HG02852 (cell line): Measurements from ENCODE around the gene UPK1B.

Source experiments
- ATAC-seq: cut with Tn5 transposase; IDR thresholded peaks from one replicate; pipeline ENCODE4 v1.9.1; 2021; ENCODE audit warnings: mild to moderate bottlenecking, moderate library complexity; ENCODE audit not compliant: unreplicated experiment

Gene UPK1B

DNA sequence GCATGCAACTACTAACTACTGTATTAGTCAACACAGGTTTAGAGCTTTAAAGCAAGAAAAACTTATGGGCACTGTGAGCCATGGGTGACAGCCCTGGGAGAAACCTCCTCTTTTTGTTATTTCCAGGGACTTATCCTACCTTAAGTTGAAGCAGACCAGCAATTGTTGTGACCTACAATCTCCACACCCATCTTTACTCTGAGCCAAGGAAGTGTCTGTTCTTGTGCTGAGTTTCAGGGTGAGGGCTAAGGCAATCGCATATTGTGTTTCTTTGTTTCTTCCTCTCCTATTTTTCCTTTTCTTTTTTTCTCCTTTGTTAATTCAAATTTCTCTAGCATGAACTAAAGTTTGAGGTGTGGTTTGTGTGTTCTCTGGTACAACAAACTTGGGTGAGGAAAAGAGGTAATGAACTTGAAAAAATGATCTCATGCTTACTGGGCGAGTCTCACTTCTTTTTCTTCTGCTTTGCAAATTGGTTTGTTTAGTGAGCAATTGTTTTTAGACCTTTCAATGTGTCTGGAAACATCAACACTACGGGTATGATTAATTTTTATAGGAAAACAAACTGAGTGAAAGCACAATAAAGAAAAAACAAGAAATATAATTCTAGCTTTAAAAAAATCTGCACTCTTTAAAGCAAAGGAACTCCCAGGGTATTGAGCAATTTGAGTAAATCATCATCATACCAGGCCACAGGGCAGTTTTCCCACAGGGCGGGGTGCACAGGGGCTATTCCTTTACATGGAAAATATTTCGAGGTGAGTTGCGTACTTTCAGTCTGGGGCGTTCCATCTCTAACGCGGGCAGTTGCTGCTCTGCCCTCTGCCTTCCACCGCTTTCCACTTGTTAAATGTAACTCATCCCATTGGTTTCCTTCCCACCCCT is 2.7 kb downstream of the UPK1B start:
- no peak for ATAC-seq

DNA sequence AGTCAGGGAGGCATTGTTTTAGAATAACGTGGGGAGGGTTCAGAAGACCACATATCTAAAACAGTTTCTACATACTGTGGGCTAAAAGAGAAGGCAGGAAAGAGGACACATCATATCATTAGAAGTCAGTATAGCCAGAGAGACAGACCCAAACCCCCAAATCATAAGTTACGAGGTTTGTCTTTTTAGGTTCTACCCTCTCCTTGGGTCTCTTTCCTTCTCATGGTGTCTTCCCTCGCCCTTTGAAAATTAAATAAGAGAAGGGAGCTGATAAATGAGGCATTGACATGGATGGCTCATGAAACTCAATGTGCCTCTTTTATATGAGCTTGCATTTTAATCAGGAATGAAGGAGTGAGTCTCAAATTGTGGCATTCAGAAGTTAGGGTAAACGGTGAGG is 3.4 kb downstream of the UPK1B start:
- ATAC-seq = no peak

DNA sequence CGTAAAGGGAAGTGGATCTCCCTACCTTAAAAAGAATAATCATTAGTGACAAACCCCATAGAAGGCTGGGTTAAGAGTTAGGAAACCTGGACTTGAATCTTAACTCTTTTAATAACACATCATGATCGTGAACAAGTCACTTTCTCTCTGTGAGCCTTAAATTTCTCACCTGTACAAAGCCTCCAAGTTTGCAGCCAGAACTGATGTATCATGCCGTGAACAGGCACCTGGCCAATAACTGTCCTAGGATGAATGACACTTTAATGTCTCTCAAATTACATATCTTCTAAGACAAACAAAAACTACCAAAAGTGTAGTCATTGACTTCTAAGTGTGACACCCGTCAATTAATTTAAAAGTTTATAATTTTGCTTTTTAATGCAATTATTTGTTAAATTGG is 3.9 kb downstream of the UPK1B start:
- no peak for ATAC-seq

DNA sequence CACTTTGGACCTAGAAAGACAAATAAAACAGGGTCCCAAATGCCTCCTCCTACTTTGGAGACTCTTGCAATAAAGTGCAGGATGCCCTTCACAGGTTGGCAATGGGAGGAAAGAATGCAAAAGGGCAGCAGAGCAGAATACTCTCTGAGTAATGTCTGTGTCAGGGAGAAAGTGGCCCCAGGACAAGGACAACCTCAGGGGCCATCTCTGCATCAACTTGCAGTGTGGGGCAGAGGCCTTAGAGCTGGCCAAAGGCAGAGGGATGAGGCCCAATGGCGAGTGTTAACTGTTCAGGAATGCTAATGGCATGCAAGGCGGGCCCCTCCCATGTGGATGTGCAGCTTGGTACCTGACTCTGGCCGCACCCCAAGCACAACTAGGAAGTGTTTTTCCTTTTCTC is 8.4 kb downstream of the UPK1B start:
- no peak for ATAC-seq

DNA sequence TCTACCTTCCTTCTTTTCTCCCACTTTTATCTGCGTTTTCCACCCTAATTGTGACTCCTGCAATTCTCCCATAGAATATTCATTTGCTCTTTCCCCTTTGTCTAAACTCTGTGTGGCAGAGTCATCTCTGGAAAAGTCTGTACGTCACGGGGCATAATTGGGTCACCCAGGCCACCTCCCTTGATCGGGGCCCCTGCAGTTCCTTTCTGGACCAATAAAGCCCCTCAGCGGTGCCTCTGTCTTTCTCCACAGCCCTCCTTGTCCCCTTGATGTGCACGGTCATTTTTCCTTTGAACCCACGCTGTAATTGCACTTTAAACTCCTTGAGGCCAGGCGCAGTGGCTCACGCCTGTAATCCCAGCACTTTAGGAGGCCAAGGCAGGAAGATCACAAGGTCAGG is 10.7 kb downstream of the UPK1B start:
- no peak for ATAC-seq

DNA sequence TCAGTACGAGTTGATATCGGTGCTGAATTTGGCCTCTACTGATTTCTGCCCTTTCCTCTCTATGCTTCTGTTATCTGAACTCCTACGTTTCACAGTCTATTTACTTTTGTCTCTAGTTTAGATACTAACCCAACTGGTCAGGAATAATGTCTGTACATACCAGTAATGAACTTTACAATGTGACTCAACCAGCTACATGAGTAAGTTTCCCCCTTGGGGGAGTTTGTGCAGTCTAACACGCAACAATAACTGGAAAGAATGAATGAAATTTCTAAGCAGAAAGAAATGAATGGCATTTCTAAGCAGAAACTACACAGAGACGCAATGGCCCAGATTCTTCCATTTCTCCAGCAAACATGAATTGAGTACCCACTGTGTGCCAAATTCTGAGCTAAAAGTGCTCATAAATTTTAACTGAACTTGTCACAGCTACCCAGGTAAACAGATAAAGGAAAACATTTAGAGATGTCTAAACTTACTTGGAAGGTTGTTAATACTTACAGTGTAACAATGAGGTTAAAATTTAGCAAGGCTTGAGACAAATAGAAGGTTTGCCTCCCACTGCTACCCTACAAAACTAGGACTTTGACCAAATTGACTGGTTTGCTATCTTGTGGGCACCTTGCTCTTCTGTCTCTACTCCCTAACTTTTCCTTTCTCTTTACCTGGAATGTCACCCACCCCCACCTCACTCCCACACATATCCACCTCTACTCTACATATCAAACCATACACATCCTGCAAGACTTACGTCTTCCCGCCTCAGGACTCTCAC is 11.6 kb downstream of the UPK1B start:
- ATAC-seq = no peak

DNA sequence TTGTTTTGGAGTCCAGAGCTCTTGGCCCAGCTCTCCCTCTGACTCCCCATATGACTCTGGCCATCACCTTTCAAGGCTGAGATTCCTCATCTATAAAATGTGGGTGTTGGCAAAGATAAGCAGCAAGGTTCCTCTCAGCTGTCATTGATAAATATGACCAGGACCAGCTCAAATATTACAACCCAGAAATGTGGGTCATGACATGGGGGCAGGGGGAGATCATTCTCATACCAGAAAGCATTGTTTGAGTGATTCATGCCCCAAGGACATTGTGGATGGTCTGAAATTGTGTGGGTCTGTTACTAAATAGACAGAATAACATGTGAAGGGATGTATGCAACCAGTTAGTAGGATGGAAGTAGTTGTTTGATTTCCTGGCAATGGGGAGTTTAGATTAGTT is 13.9 kb downstream of the UPK1B start:
- ATAC-seq = no peak

DNA sequence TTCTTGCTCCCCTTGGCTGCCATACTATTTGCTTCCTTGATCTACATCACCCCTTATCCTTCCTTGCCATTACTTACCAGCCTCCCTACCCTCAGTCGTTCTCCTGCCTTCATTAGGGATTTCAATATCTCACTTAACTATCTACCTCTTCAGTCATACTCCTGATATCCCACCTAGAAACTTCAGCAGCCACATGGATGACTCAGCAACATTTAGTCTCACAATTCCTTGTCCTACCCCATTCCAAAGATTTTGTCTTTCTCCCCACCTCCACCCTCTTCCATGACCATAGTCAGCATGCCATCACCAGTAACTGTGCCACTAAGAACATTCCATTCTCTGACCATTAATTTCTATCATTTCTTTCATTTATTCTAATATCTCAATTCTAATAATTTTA is 18.4 kb downstream of the UPK1B start:
- ATAC-seq = no peak

DNA sequence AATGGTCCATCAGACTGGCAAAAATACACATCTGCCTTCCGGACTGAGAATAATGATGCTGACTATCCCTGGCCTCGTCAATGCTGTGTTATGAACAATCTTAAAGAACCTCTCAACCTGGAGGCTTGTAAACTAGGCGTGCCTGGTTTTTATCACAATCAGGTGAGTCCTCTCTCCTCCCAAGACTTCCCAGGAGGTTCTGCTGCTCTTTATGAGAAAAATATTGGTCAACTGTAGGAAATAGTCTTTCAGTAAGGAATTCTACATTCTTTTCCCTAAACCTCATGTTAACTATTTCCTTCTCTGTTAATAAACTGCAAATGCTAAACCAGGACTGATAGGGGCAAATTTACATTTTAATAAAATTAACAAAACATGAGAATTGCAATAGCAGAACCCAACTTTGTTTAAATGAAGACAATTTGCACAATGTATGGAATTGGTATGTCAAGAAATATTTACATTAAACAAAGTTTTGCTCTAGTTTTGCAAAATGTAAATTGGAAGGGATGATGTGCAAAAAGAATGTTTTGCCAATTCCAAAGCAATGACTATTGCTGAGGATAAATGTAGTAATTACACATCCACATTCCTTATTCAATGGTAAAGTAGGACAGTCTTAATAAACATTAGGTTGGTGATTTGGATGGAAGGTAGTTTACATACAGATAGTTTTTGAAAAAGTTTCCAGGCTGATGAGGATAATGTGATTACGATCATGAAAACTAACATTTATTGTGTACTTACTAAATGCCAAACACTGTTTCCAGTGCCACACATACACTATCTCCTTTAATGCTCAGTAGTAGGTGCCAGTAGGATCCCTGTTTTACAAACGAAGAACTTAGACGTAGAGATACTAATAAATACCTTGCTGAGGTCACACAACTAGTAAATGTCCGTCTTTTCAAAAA is 21.1 kb downstream of the UPK1B start:
- no peak for ATAC-seq

DNA sequence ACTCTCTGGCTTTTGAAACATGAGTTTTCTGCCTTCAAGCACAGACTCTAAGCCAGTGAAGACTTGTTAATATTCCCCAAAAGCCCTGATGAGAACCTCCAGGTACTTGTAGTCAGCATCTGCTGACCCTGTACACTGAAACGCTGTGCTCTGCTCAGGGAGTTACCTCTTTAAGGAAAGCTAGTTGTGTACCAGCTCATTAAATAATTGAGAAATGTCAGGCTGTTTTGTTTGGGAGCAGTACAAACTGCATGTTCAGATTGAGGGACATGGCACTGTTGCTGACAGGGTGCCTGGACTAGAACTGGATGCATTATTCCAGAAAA is 21.7 kb downstream of the UPK1B start:
- no peak for ATAC-seq

DNA sequence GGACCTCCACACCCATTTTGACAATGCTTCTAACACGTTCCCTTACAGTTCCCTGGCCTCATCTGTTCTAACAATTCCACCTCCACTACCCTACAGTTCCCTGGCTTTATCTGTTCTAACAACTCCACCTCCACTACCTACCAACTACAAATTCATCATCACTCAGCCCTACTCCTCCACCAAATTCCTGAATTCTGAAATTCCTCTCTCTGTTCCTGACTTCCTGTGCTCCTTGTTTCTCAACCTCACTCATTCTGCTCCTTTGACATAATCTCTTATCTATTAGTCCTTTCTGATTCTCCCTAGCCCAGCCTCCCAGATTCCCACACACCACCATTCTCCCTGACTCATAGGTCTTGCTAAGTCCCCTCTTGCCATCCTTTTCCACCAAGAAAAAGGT is 22.5 kb downstream of the UPK1B start:
- ATAC-seq = no peak

DNA sequence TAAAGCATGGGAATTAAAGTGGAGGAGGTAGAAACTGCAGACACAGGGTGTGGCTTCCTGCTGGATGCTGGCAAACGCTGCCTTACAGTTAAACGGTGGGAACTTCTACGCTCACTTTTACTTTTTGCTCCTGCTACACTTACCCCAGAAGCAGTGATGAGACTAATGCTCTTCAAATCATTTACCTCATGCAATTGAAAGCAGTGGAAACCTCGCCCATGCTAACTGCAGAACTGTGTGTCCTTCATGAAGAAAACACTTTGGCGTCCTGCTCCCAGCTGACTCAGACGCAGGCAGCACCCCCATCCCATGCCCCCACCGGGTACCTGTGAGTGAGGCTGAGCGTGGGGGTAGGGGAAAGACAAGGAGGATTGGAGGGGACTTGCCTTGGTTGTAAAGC is 31.8 kb downstream of the UPK1B start:
- ATAC-seq = no peak

DNA sequence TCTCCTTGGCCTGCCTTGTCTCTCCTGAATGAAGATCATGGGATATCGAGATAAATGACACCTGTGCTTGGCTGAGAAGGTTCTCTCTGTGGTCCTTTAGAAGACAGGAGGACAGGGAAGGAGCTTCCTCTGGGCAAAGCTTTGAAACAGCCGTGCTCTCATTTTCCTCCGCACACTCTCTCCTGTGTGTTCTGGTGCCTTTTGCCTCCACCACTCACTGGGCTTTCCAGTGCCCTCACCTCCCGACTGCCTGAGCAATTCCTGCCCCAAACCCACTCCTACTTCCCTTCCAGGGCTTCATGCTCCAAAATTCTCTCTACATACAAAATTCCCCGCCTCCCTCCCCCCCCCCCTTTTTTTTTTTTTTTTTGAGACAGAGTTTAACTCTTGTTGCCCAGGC is 32.3 kb downstream of the UPK1B start:
- ATAC-seq = no peak

DNA sequence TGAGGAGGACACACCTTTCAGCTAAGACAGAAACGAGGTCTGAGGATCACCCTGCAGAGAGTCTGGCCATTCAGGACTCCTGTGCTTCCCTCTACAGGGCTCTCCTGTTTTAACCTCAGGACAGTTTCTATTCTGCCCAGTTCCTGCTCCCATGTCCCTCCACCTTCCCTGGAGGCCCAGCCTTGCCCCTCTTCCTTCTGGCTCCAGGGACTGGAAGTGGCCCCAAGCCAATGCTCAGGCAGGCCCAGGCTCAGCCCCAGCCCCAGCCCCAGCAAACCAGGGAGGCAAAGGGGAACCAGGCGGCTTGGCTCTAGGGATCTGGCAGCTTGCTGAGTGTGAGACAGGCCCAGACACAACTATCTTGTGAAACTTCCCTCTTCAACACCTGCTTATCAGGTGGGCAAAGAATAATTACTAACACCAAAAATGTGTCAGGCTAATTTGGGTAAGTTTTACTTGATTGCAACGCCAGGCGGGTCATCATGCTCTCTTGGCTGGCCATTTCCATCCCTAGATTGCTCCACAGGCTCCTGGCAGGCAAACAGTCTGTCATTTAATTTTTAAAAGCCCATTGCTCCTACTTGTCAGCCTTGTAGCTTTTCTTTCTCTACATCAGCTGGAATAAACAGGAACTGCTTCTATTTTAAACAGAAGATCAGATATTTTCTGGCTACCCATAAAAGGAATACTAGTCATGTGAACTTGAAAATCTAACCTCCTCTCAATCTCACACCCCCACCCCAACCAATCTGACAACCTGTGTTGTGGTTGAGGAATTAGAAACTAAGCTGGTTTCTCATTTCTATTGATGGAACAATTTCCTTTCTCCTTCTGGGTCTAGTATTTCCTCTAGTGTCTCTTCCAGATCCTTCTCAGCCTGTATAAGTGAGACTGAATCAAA is 33.5 kb downstream of the UPK1B start:
- no peak for ATAC-seq

DNA sequence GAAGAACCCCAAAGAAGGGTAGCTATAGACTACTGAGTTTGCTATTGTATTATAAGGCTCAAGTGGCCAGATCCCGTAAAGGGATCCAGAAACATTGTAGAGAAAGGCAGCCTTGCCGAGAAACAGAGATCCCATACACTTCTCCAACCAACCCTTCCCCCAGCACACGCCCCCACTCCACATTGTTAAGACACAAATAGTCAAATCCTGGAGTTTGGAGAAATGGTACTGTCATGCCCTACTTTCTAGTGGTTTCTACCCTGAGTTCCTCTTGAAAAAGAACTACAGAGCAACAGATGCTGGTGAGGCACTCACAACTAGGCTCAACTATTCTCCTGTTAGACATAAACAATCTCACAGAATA is 34.1 kb downstream of the UPK1B start:
- no peak for ATAC-seq

DNA sequence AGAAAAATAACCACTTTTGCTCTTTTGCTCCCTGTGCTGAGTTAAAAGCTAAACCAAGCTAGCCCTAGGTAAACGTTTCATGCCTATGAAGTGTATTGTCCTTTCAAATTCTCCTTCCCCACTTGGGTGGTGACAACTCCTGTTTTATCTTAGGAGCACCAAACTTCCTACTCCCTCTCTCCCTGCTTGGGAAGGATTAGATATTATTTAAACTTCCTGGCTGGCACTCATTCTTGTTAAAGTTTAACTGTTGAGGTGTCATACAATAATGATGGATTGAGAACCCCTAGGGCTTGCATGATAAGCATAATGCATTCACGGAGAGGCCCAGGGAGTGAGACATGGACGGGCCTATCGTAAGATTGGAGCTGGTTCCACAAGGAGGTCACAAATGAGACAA is 37.8 kb downstream of the UPK1B start:
- no peak for ATAC-seq

DNA sequence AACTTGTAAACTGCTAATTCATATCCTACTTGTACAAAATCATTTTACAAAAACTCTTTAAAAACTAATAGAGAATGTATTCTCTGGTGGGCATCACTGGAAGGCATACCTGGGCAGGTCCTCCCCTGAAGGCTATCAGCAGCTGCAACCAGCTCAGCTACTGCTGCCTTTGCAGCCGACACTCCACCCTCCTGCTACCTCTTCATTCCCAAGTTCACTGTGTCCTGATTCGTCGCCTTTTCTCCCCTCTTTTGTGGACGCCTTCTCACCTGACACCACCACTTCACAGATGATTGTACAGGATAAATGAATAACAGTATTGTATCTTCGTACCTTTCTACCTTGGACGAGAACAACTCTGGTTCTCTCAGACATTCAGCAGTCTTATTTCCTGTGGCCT is 38.4 kb downstream of the UPK1B start:
- no peak for ATAC-seq

DNA sequence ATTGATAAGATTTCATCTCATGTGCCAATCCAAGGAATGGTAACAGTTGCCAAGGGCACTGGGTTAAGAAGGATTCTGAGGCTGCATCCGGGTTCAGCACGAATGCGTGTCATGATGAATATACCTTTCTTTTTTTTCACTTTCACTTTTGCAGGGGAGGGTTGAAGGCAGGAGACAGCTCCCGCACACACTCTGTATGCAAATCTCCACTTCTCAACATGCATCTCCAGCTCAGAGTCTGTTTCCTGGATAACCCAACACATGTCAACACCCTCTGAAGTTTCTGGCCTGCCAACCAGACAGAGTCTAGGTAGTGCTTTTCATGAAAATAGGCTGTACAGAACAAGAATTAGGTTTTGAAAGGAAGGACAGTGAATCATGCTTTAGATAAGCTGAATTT is 45.7 kb downstream of the UPK1B start:
- ATAC-seq = peak; percentile 100

DNA sequence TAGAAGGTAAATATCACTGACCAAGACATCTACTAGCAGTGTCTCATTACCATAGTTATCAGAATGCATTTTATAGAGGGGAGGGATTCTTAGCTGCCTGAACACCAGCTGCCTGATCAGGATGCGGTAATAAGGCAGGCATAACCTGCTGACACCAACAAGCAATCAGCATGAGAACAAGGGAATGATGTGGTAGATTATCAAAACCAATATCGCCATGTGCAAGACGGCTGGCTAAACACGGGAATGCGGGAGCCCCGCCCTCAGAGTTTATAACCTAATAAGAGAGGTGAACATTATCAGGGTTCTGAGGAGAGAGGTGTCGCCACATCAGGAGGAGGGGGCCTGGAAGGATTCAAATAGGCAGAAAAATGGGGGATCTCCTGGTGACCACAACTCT is 46.8 kb downstream of the UPK1B start:
- no peak for ATAC-seq

DNA sequence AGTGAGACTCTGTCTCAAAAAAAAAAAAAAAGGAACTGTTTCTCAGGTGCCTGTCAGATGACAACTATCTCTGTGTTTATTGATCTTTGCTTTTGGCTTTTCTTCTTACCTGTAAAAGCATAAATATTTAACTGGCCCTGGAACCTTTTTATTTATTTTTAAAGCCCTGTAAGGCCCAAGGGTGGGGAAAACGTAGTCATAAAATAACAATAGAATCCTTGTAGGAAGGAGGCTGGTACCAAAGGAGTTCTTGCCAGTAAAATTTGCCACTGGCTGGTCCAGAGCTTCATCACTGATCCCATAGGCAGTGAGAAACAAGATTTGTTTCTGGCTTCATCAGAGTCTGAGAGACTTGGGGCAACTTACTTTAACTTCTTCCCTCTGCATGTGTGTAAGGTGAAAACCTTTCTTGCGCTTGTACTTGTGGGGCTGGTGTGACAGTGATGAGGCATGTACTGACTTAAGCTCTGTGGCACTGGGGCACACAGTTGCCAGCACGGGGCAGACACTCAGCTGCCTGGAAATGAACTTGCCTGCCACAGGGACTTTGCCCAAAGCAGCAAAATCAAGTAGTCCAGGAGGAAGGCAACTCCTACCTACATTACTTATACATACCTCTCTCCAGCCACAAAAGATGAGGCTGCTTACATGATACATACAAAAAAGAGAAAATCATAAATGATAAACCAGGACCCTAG is 47.7 kb downstream of the UPK1B start:
- no peak for ATAC-seq
